DND-41 (cell line): ENCODE data around the gene PLPPR2.

ENCODE experiments used
- ATAC-seq: fragments of 200-7000 bp; cut with Tn5 transposase; 3 replicates; pipeline ENCODE4 v1.9.1; 2021; ENCODE audit warnings: low read depth; ENCODE audit not compliant: insufficient read depth
- DNase-seq: peaks from one replicate; pipeline ENCODE4 v3.0.0-alpha.2; 2020
- H2AFZ ChIP-seq: 2 replicates; pipeline ENCODE4 v1.6.0; 2012; ENCODE audit warnings: low read depth, low read length
- H3K27ac ChIP-seq: 2 replicates; pipeline ENCODE4 v1.5.1; 2012; ENCODE audit warnings: low read length, inconsistent platforms
- H3K27me3 ChIP-seq: fragments of 200-600 bp; sonication (generic); 2 replicates; pipeline ENCODE4 v1.6.0; 2012; ENCODE audit warnings: low read length, mild to moderate bottlenecking, inconsistent platforms; ENCODE audit not compliant: insufficient read depth, poor library complexity
- H3K36me3 ChIP-seq: 2 replicates; pipeline ENCODE4 v1.5.1; 2012; ENCODE audit warnings: low read length, inconsistent platforms; ENCODE audit not compliant: insufficient read depth
- H3K4me1 ChIP-seq: 2 replicates; pipeline ENCODE4 v1.5.1; 2012; ENCODE audit warnings: mild to moderate bottlenecking, low read length; ENCODE audit not compliant: insufficient read depth
- H3K4me2 ChIP-seq: 2 replicates; pipeline ENCODE4 v1.6.0; 2012; ENCODE audit warnings: mild to moderate bottlenecking, moderate library complexity, low read length, inconsistent platforms; ENCODE audit not compliant: insufficient read depth
- H3K4me3 ChIP-seq, 2 experiments: fragments of 200-600 bp in 1 of 2; shearing (Covaris generic) in 1 of 2; 2 replicates each; pipeline ENCODE4 v1.5.1; 2012 to 2016; ENCODE audit warnings: inconsistent platforms in 2 of 2, low read length in 2 of 2, mild to moderate bottlenecking in 2 of 2, low read depth in 1 of 2, moderate library complexity in 1 of 2
- H3K79me2 ChIP-seq: 2 replicates; pipeline ENCODE4 v1.6.0; 2012; ENCODE audit warnings: low read length, inconsistent platforms; ENCODE audit not compliant: insufficient read depth
- H3K9ac ChIP-seq: 2 replicates; pipeline ENCODE4 v1.6.0; 2012; ENCODE audit warnings: low read depth, mild to moderate bottlenecking, inconsistent platforms, low read length, moderate library complexity
- H3K9me3 ChIP-seq: 2 replicates; pipeline ENCODE4 v1.5.1; 2012; ENCODE audit warnings: low read length, moderate library complexity, mild to moderate bottlenecking, inconsistent platforms; ENCODE audit not compliant: insufficient read depth, severe bottlenecking
- H4K20me1 ChIP-seq: 2 replicates; pipeline ENCODE4 v1.6.0; 2012; ENCODE audit warnings: low read length; ENCODE audit not compliant: insufficient read depth
- CTCF ChIP-seq: IDR thresholded peaks from 2 replicates; pipeline ENCODE4 v1.5.1; 2012; ENCODE audit warnings: borderline replicate concordance, low read length, moderate library complexity, mild to moderate bottlenecking; ENCODE audit not compliant: poor library complexity, severe bottlenecking; ENCODE audit errors: extremely low read depth
- EZH2 ChIP-seq: IDR thresholded peaks from 3 replicates; pipeline ENCODE4 v1.6.1; 2012; ENCODE audit warnings: borderline replicate concordance, low read depth, mild to moderate bottlenecking, moderate library complexity, low read length, inconsistent platforms; ENCODE audit not compliant: severe bottlenecking

The PLPPR2 gene

DNA sequence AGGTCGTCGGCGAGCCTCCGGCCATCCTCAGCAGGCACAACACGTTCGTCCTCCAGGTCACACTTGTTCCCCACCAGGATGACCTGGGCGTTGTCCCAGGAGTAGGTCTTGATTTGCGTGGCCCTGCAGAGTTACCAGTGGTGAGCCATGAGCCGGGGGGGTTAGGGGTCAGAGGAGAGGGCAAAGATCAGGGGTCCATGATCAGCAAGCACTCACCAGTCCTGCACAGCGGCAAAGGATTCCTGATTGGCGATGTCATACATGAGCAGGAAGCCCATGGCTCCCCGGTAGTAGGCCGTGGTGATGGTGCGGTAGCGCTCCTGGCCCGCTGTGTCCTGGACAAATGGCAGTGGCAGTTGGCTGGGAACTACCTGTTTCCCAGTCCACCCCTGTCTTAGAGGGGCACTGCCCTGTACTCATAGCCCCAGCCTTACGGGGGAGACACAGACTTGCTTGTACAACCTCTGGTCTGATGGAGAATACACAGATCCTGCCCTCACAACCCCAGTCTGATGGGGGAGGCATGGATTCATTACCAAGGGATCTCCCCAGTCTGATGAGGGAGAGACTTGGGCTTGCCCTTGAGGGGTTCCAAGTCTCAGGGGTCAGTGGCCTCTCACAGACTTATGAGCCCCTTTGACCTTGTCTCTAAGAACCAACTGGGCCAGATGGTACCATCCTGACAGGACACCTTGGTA lies 19.6 kb upstream of the PLPPR2 start:
- H3K4me3 ChIP-seq, result no peak overlapping the region
- H4K20me1 ChIP-seq, result no peaks in the 10 kb centered on the region; the same call in 1 of the 2 replicates
- no peak for TF ChIP-seq CTCF
- H3K4me1 ChIP-seq, result peaks cover 27% of the 10 kb centered on the region
- no peak overlapping the region for H2AFZ ChIP-seq
- no peak overlapping the region for H3K9ac ChIP-seq
- no peak overlapping the region; the same call in 1 of the 2 replicates for H3K27ac ChIP-seq
- H3K79me2 ChIP-seq, result peaks cover 13% of the 10 kb centered on the region
- no peak for ATAC-seq
- H3K36me3 ChIP-seq, result peaks cover 34% of the 10 kb centered on the region
- H3K27me3 ChIP-seq, result no peaks in the 10 kb centered on the region
- H3K4me2 ChIP-seq, result no peak overlapping the region
- H3K9me3 ChIP-seq, result no peaks in the 10 kb centered on the region
- DNase-seq, result no peak

DNA sequence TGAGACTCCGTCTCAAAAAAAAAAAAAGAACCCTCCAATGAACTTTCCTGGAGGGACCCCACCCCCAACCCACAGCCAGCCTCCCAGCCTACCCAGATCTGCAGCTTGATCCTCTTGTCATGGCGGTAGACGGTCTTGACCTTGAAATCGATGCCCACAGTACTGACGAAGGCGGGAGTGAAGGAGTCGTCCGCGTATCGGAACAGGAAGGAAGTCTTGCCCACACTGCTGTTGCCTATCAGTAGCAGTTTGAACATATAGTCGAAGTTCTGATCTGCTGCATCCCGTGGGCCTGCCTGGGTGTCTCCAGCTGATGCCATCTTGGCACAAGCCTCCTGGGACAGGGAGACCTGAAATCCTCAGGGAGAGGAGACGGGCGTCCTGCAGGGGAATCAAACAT lies 18.2 kb upstream of the PLPPR2 start:
- H3K4me2 ChIP-seq, result no peak overlapping the region
- TF ChIP-seq EZH2 (no peak), CTCF (no peak)

DNA sequence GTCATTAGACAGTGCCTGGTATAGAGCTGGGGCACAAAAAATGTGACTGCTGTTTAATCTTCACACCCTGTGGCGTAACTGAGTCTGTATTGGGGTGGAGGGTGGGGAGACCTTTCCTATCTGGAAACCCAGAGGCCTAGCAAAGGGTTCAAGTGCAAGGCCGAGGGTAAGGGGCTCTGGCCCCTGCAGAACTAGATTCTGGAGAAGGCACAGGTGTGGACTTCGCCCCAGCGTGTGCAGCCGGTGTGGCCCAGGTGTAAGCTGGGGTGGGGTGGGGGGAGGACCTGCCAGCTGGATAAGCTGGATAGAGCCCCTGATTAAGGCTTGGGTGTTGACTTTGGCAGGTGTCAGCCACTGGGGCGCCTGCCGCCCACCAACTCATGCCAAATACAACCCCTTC lies 17.1 kb upstream of the PLPPR2 start:
- Histone ChIP-seq H3K27ac (no peak overlapping the region), H3K4me2 (peak overlapping the region; percentile 84), H2AFZ (no peak overlapping the region), H3K4me1 (peaks cover 27% of the 10 kb centered on the region), H3K4me3 (peak overlapping the region in 1 of 2 experiments; percentile 64; a peak in 1 of 4 replicates), H3K9ac (peak overlapping the region; percentile 74; the same call in 1 of the 2 replicates), H4K20me1 (no peaks in the 10 kb centered on the region; the same call in 1 of the 2 replicates), H3K27me3 (no peaks in the 10 kb centered on the region), H3K9me3 (no peaks in the 10 kb centered on the region), H3K36me3 (peaks cover 39% of the 10 kb centered on the region), H3K79me2 (peaks cover 13% of the 10 kb centered on the region)
- TF ChIP-seq CTCF (no peak), EZH2 (no peak)
- ATAC-seq, result no peak
- DNase-seq, result no peak

More for the DNA sequence above, 18.2 kb upstream of the PLPPR2 start:
- no peak overlapping the region for H3K9ac ChIP-seq
- H3K4me3 ChIP-seq, result no peak overlapping the region
- ATAC-seq (no peak), DNase-seq (peak; percentile 43)
- H4K20me1 ChIP-seq, result no peaks in the 10 kb centered on the region; the same call in 1 of the 2 replicates
- no peaks in the 10 kb centered on the region for H3K27me3 ChIP-seq
- peaks cover 13% of the 10 kb centered on the region for H3K79me2 ChIP-seq
- no peak overlapping the region for H2AFZ ChIP-seq
- H3K27ac ChIP-seq, result peak overlapping the region; percentile 22; the same call in 1 of the 2 replicates
- no peaks in the 10 kb centered on the region for H3K9me3 ChIP-seq
- peaks cover 39% of the 10 kb centered on the region for H3K36me3 ChIP-seq
- peaks cover 27% of the 10 kb centered on the region for H3K4me1 ChIP-seq
